PC-9 (cell line): Measurements from ENCODE around the gene MZT1.

Experiments
- CTCF ChIP-seq: fragments of 200-600 bp; sonication (generic); conservative IDR thresholded peaks from 2 replicates; pipeline ENCODE4 v1.6.1; 2017; ENCODE audit warnings: mixed run types, antibody characterized with exemption, mild to moderate bottlenecking, moderate library complexity
- EZH2 ChIP-seq: fragments of 200-600 bp; sonication (generic); IDR thresholded peaks from 2 replicates; pipeline ENCODE4 v1.8.0; 2017; ENCODE audit warnings: antibody characterized with exemption, low read depth

GRCh38 chr13:72740015-72740414 lies 12.6 kb upstream of the MZT1 start:
- TF ChIP-seq CTCF (no peak), EZH2 (no peak)
